Activated effector memory CD4-positive, alpha-beta T cell treated with Interleukin-2 at 50 U/mL for 16 hours (primary cell): ENCODE measurements around the gene TMEM190.
"Not testable (repeated sequence)": the region's sequence is repeated elsewhere in the genome, so short reads cannot be mapped to it uniquely, and the experiment has no call there.

Source experiments
- DNase-seq: peaks from one replicate; pipeline ENCODE4 v3.0.0-alpha.2; 2020

Gene TMEM190

DNA sequence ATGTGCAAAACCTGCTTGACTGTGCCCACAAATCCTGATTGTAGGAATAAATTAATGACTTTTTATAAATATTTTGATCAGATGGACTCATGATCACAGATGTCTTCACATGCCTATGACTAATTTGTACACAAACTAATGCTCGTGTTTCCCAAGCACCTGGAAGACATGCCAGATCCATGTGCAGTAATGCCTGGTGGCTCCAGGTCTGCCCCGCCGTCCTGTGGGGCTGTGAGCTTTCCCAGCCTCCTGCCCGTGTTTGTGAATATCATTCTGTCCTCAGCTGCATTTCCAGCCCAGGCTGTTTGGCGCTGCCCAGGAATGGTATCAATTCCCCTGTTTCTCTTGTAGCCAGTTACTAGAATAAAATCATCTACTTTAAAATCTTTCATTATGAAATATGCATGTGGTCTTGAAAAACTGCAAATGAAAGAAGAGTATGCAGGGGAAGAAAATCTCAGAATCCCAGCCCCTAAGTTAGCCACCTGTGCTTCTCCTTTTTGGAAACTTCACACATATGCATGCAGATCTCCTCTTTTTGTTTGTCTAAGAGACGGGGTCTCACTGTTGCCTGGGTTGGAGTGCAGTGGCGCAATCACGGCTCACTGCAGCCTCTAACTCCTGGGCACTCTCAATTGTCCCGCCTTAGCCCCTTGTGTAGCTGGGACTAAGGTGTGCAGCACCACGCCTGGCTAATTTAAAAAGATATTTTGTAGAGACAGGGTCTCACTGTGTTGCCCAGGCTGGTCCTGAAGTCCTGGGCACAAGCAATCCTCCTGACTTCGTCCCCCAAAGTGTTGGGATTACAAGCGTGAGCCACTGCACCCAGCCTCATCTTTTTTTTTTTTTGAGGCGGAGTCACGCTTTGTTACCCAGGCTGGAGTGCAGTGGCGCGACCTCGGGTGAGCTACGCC is 15.3 kb downstream of the TMEM190 start:
- no peak for DNase-seq

DNA sequence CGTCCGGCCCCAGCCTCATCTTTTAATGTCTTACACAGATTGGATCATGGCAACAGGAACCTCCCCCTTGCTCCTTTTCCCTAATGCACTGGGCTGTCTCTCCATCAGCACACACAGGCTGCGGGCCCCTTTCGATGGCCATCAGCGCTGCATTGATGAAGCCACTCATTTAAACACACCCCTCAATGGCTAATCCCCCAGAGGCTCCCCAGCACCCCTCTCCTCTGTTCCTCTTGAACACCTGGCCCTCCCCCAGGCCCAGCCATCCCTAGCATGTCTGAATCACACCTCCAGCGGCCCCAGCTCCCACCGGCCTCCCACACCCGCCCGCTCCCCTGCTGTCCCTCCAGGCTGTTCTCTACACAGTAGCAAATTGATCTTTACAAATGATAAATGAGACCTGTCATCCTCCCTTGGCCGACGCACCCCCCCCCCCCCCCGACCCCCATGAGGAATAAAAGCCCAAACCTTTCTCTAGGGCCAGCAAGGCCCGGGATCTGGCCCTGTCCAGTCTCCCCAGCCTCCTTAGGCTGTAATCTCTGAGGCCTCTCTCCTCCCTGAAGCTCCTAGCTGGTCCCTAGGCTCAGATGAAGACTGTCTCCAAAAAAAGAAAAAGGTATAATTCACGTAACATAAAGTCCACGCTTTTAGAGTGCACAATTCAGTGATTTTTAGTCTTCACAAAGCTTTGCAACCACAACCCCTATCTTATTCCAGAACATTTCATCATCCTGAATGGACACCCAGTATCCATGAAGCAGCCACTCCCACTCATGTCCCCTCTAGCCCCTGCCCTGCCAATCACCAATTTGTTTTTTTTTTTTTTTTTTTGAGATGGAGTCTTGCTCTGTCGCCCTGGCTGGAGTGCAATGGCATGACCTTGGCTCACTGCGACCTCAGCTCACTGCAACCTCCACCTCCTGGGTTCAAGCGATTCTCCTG is 16.5 kb downstream of the TMEM190 start:
- no peak for DNase-seq

DNA sequence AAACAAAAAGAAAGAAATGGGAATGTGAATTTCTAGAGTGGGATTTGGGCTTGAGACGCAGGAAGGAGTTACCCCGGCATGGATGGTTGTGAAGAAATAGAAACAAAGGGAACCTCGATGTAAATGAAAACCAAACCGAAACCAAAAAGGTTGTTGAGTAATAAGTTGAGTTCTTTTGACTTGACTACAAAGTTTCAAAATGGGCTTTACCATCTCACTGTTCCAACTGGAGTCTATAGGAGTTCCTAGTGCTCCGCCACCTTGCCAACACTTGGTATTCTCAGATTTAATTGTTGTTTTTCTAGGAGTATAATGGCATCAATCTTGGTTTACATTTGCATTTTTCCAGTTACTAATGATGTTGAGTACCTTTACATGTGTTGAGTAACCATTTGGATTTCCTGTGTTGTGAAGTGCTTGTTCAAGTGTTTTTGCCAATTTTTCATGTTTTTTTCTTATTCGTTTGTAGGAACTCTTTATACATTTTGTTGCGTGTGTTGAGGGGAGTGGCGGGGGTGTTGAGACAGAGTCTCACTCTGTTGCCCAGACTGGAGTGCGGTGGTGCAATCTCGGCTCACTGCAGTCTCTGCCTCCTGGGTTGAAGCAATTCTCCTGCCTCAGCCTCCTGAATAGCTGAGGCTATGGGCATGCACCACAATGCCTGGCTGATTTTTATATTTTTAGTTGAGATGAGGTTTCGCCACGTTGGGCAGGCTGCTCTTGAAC is 21.7 kb downstream of the TMEM190 start:
- no peak for DNase-seq

DNA sequence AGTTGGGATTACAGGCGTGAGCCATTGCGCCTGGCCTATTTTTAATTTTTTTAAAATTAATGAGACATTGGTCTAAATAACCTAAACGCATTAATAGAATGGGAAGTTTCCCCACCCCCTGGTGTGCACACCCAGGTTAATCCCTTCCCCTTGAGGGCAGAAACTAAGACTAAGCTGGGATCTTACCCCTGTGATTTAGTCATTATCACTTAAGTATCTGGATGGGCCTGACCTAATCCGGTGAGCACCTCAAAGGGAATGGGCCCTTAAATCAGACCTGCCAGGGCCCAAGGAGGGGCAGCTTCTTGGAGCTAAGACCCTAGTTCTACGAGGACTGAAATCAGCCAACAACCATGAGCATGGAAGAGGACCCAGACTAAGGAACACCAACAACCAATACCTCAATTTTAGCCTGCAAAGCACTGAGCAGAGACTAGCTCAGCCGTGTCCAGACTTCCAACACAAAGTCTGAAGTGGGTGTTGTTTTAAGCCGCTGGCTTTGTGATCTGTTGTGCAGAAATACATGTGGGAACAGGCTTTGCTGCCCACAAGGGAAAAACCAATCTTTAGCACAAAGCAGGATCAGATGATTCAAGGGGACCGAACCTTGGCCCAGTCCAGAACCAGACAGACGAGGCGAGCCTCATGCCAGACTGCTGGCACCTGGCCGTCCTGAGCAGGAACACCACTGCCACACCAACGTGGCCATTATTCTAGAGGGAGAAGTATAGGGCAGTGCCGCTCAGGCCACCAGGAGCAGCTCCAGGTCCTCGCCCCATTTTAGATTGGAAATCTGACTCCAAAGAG is 23.9 kb downstream of the TMEM190 start:
- no peak for DNase-seq

DNA sequence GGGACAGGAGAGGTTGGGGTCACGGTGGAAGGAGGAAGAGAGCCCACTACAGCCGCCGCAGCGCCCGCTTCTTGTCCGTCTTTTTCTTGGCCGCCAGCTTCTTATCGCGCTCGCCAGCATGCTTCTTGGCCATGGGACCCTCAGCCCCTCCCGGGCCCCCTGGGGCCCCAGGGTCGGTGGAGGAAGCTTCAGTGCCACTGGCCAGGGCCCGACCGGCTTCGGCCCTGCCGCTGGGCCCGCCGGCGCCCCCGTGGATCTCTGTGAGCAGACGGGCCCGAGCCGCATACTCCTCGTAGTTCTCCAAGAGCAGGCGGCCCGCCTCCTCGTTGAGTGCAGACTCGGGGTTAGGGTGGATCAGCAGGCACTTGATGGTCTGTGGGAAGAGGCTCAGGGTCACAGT is 24.8 kb downstream of the TMEM190 start:
- DNase-seq: not testable (repeated sequence)

DNA sequence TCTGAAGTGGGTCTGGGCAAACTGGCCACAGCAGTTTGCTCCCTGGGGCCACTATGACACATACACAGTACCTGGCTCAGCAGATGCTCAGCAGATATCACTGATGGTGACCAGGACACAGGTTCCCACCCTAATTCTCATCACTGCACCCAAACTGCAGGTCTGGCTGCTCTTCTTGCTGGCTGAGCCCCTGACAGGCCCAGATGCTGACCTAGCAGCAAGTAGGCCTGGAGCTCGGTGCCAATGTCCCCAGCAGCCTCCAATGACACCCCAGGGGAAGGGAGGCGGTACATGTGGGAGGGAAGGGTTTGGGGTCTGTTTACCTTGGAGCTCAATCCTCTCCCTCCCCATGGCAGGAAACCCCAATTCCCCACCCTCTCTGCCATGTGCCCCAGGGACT is 25.9 kb downstream of the TMEM190 start:
- DNase-seq: no peak

DNA sequence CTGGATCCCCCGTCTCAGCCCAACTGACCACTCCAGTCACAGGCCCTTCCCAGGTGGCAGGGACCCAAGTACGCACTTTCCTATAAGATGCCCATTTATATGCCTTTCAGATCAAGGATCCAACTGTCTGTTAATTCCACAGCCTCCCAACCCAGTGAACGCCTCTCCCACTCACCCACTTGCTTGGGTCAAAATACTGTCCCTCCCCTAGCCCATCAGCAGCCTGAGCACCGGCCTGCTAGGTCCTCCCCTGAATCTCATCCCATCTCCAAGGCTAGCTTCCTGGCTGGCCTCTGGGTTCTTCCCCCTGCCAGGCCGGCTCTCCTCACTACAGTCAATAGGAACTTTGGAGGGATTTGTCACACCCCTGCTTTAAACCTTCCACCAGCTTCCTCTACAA is 29.0 kb downstream of the TMEM190 start:
- no peak for DNase-seq

DNA sequence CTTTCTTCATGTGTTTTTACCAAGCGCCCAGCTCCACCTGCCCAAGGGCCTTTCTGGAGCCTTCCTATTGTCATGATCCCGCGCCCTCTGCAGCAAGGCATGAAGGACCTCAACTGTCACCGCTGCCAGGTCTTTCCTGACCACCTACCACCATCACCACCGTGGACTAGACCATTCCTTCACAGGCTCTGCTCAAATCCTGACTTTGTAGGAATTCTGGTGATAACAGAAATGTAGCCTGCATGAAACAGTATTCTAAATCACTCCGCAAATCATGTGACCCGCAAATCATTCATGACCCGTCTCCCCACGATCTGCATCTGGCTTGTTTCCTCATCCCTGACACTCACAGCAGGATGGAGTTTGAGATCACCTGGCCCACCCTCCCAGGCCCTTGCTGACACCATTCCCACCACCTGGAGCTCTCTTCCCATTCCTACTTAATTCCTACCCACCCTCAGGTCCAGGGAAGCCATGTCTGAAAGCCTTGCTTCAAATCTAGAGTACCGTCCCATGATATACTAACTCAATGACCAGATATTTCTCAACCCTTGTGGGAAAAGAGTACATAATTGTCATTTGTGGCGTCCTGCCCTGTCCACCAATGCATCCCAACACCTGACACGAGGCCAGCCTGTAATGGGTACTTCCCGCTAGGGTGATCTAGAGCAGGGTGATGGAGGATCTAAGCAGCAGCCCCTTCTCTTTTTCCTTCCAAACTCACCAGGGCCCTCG is 29.6 kb downstream of the TMEM190 start:
- DNase-seq: no peak

DNA sequence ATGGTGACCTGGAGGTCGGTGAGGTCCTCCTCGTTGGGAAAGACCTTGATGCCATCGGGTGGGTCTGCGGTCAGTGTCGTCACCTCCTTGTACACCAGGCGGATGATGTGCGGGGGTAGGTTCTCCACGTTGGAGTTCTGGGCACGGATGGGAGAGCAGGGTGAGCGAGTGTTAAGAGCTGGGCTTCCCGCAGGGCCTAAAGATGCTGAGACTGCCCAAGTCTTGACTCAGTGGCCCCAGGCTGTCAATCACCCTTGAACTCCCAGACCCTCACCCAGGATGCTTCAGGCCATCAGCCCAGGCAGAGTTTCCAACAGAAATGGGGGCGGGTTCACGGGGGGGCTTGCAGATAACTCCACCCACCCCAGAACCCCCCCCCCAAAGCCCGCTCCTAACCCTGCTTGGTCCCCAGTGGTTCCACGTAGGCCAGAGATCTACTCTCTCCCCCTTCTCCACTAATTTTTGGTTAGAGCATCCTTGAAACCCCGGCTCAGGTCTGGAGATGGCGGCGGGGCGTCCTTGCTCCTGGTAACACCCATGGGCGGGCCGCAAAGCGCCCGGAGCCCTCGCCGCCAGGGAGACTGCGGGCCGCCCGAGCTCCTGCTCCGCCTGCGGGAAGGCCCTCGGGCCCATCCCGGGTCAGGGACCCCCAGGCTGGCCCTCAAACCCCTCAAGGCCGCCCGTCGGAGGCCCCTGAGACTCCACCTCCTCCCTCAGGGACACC is 30.4 kb downstream of the TMEM190 start:
- peak; percentile 19 for DNase-seq

DNA sequence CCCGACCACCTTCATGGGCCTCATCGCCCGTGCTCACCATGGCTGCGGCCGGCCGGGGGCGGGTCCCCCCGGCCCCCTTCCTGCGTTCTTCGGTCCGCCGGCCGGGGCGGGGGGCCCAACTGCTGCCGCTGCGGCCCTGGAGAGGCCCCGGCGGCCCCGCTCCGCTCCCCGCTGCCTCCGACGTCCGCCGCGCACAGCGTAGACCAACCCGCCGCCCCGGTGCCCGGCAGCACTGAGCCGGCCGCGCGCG is 30.8 kb downstream of the TMEM190 start, which contains the start of gene UBE2S:
TSS of gene UBE2S (minus strand) at position 239 of the 250 bp plus-strand sequence. CDS start at position 40, 199 bp downstream.
- not testable (repeated sequence) for DNase-seq

DNA sequence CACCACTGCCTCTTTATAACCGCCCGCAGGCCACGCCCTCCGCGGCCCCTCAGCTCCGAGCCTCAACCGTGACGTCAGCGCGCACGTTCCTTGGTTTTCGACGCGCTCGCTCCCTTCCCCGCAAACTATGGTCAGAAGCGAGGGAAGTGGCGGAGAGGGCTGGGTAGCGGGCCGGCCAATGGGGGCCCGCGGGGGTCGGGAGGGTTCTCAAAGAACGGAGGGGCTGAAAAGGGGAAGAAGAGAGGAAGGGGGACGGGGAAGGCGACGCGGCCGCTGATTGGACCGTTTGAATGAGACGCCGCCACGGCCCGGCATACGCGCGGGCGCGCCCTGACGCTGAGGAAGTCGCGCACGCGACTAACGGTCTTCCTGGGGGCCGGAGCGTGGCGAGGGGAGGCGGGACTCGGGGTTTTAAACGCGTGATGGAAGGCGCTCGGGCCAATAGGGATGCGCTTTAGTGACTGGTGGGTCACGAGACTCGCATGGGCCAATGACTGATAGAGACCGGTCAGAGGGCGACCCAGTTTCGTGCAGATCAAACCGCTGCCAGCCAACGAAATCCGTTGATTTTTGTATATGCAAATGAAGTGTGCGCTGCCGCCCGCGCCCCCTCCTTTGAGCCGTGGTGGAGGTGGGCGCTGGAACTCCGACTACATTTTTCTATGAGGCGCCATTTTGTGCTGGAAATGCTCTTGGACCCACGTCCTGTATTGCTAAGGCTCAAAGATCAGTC is 31.3 kb downstream of the TMEM190 start:
- peak; percentile 95 for DNase-seq

DNA sequence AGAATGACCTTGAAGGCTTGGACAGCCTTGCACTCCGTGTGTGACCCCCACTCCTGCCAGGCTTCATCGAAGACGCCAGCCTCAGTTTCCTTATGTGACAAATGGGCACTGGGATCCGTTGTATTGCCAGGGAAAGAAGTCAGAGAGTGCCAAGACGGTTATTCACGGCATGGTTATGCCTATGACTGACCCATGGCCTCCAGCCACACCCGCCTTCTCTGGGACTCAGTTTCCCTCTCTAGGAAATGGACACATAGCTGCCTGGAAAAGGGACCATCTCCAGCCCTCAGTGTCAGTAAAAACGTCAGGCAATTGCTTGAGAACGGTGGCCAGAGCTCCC is 31.9 kb downstream of the TMEM190 start:
- DNase-seq: no peak

DNA sequence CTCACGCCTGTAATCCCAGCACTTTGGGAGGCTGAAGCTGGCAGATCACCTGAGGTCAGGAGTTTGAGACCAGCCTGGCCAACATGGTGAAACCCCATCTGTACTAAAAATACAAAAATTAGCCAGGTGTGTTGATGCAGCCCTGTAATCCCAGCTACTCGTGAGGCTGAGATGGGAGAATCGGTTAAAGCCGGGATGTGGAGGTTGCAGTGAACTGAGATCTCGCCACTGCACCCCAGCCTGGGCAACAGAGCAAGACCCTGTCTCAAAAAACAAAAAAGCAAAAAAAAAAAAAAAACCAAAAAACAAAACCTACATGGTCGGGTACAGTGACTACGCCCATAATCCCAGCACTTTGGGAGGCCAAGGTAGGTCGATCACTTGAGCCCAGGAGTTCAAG is 32.6 kb downstream of the TMEM190 start:
- not testable (repeated sequence) for DNase-seq

DNA sequence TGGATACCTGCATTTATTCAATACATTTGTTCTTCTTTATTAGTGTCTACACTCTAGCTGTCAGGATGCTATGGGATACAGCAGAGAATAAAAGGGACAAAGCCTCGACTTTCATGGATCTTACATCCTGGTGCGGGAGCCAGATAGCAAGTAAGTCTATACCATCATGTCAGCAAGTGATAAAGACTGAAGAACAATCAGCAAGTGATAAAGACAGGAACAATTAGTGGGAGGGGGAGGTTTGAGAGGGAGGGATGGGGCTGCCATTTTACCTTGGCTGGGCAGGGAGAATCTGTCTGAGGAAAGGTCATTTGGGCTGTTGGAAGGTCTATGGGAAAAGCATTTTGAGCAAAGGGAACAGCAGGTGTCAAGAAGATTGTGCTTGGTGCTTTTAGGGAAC is 33.5 kb downstream of the TMEM190 start:
- DNase-seq: no peak

DNA sequence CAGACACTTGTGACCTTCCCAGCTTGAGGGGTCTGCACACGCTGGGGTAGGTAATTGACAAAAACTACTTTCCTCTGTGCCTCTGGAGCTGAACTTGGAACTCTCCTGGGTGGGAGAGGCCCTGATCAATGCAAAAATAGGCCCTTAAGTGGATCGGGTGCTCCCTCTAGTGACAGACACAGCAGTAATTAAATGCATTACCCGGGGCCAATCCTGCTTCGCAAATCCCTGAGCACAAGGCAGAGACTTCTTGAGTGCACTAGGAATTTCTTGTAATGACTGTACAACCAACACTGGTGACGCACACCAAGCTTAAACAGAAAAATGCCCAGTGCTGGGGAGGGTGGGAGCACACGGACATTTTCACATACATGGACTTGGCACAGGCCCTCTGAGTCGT is 41.6 kb downstream of the TMEM190 start:
- DNase-seq: peak; percentile 13

DNA sequence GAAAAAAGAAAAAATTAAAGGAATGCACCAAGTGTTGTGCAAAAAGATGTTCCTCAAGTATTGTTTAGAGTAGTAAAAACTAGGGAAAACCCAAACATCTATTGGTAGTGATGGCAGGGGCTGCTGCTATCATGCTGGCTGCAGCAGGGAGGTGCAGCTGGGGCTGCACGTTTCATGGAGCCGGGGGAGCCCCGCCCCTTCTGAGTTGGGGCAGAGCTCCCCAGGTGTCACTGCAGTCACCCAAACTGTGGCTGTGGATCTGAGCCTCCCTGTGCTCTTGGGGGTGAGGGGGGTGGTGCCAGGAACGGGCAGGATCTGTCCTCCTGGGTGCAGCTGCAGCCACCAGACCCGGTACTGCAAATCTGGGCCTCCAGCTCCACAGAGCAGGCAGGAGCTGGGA is 42.5 kb downstream of the TMEM190 start:
- no peak for DNase-seq

DNA sequence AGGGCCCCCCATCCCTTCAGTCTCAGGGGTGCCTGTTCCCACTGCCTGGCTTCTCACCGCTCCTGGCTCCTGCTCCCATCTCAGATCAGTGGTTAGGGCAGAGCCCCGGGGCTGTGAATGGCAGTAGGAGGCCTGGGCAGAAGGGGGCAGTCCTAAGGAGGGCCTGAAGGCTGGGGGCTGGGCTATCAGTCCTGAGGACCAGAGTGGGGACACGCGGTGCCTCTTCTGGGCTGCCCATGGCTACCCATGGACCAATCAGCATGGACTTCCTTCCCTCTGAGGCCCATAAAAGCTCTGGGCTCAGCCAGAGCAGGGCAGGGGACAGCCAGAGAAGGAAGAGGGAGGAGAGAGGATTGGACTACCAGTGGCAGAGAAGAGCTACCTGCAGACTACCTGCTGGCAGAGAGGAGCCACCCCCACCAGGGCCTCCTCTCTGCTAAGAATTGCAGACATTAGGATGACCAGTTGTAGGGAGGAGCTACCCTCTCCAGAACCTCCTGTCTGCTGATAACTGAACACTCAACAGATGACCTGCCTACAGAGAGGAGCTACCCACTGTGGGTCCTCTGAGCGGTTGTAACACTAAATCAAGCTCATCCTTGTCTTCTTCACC is 43.1 kb downstream of the TMEM190 start:
- no peak for DNase-seq

DNA sequence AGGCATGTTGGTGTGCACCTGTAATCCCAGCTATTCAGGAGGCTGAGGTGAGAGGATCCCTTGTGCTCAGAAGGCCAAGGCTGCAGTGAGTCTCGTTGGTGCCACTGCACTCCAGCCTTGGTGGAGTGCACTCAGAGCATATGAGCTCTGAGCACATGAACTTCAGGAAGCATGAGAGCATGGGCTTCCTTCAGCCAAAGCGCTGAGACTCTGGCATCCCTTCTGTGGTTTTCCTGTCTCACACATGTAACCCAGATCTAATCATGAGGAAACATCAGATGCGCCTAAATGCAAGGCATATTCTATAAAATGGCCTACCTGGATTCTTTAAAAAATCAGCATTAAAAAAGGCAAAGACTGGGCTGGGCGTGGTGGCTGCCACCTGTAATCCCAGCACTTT is 44.7 kb downstream of the TMEM190 start:
- peak; percentile 23 for DNase-seq

DNA sequence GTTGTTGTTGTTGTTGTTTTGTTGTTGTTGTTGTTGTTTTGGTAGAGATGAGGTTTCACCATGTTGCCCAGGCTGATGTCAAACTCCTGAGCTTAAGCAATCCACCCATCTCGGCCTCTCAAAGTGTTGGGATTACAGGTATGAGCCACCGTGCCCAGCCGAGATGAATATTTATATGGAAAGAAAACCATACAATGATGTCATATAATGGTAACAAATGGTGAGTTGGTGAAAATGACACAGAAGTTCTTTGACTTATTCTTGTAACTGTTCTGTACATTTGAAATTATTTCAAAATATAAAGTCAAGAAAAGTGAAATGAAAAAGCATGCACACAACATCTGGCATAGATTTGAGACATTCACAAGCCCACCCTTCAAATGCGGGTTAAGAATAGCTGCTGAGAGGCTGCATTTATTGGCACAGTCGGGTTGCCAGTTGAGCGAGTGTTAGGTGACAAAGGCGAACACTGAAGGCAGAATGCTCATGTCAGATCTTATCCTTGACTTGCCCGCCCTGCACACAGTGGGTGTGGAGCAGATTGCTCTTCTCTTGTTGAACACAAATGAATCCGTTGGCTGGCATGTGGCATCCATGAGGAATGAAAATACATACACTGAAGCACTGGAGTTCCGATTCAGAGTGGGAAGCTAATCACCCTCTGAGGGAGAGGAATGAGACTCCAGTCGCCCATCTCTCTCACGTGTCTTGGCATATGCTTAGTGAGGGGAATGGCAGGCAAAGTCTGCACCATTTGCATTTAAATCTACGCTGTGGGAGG is 46.8 kb downstream of the TMEM190 start:
- no peak for DNase-seq
